B cell (primary cell): Measurements from ENCODE around the gene HTR7. TPM values are rescaled to one million over a fixed set of nuclear protein-coding genes. Genes with fewer than 3 reads are reported as not detected.

Source experiments
- ATAC-seq: fragments of 200-7000 bp; cut with Tn5 transposase; one replicate; pipeline ENCODE4 v1.10.0; 2021; ENCODE audit warnings: low read depth, mild to moderate bottlenecking, moderate number of reproducible peaks, moderate library complexity
- CTCF ChIA-PET: fragments of 350-600 bp; sonication (Branson Sonifier 250); formaldehyde crosslinking; loops from one replicate; lab custom pipeline; 2021; ENCODE audit warnings: antibody characterized with exemption, inconsistent platforms; lab: Charles Lee
- POLR2A ChIA-PET: fragments of 350-600 bp; sonication (Branson Sonifier 250); formaldehyde crosslinking; loops from one replicate; lab custom pipeline; 2021; ENCODE audit warnings: antibody characterized with exemption; lab: Charles Lee
- DNase-seq: peaks from one replicate; pipeline ENCODE4 v3.0.0; 2013
- H2AFZ ChIP-seq: 2 replicates; pipeline ENCODE4 v1.6.1; 2012; ENCODE audit warnings: mild to moderate bottlenecking, low read depth, low read length; ENCODE audit not compliant: insufficient read depth, poor library complexity, severe bottlenecking
- H3K27ac ChIP-seq, 2 donors: 1 replicate in 1 of 2; 2 replicates in 1 of 2; pipeline ENCODE4 v1.5.1; 2012 to 2013; ENCODE audit warnings: low read length in 2 of 2, mild to moderate bottlenecking in 2 of 2, moderate library complexity in 1 of 2
- H3K27me3 ChIP-seq, 4 experiments: fragments of 200-600 bp in 1 of 4; sonication (generic) in 1 of 4; replicated peaks in 1 of 4; 1 replicate in 2 of 4; 2 replicates in 2 of 4; pipeline versions ENCODE4 v1.6.1 to v1.7.0; 2013 to 2016; ENCODE audit warnings: low read length in 3 of 4, mild to moderate bottlenecking in 2 of 4, mixed read lengths in 1 of 4, moderate library complexity in 1 of 4; ENCODE audit not compliant: insufficient read depth in 4 of 4, control insufficient read depth in 3 of 4; ENCODE audit errors: control extremely low read depth in 1 of 4
- H3K36me3 ChIP-seq, 2 experiments: replicated peaks in 1 of 2; 1 replicate in 1 of 2; 2 replicates in 1 of 2; pipeline versions ENCODE4 v1.6.1 to v1.7.1; 2013; ENCODE audit warnings: low read length in 1 of 2; ENCODE audit not compliant: insufficient read depth in 2 of 2, control insufficient read depth in 1 of 2; ENCODE audit errors: control extremely low read depth in 1 of 2, extremely low read depth in 1 of 2
- H3K4me1 ChIP-seq, 2 donors: fragments of 200-600 bp in 1 of 2; sonication (generic) in 1 of 2; 1 replicate in 1 of 2; 2 replicates in 1 of 2; pipeline versions ENCODE4 v1.5.1 to v1.6.1; 2013 to 2017; ENCODE audit warnings: low read length in 2 of 2; ENCODE audit not compliant: control insufficient read depth in 2 of 2, insufficient read depth in 2 of 2
- H3K4me2 ChIP-seq: replicated peaks from 2 replicates; pipeline ENCODE3; 2012; ENCODE audit warnings: mild to moderate bottlenecking, low read depth, low read length; ENCODE audit not compliant: poor library complexity, severe bottlenecking
- H3K4me3 ChIP-seq, 5 experiments: fragments of 200-600 bp in 1 of 5; sonication (generic) in 1 of 5; 1 replicate in 3 of 5; 2 replicates in 2 of 5; pipeline versions ENCODE4 v1.5.1 to v1.7.0; 2011 to 2016; ENCODE audit warnings: low read length in 4 of 5, mild to moderate bottlenecking in 4 of 5, low read depth in 2 of 5, control low read depth in 1 of 5, moderate library complexity in 1 of 5; ENCODE audit not compliant: insufficient read depth in 1 of 5; ENCODE audit errors: control extremely low read depth in 1 of 5, extremely low read depth in 1 of 5
- H3K79me2 ChIP-seq: fragments of 200-600 bp; sonication (generic); one replicate; pipeline ENCODE4 v1.6.0; 2016; ENCODE audit warnings: low read length; ENCODE audit not compliant: control insufficient read depth, insufficient read depth
- H3K9ac ChIP-seq: fragments of 200-600 bp; sonication (generic); 2 replicates; pipeline ENCODE4 v1.6.1; 2017; ENCODE audit warnings: mild to moderate bottlenecking, low read length, moderate library complexity
- H3K9me3 ChIP-seq, 3 donors: one replicate each; pipeline versions ENCODE4 v1.6.1 to v1.7.1; 2013; ENCODE audit warnings: low read length in 2 of 3; ENCODE audit not compliant: control insufficient read depth in 2 of 3, insufficient read depth in 1 of 3; ENCODE audit errors: control extremely low read depth in 1 of 3
- H4K20me1 ChIP-seq: 2 replicates; pipeline ENCODE4 v1.6.0; 2012; ENCODE audit warnings: mild to moderate bottlenecking, low read length; ENCODE audit not compliant: insufficient read depth, control insufficient read depth, poor library complexity, severe bottlenecking
- H3K27ac Mint-ChIP-seq: one replicate; pipeline ENCODE4 v1.8.0; 2021; ENCODE audit warnings: mixed read lengths
- H3K27me3 Mint-ChIP-seq: one replicate; pipeline ENCODE4 v1.8.0; 2021; ENCODE audit warnings: mixed read lengths
- H3K4me1 Mint-ChIP-seq: one replicate; pipeline ENCODE4 v1.8.0; 2021; ENCODE audit warnings: mixed read lengths
- H3K4me3 Mint-ChIP-seq: one replicate; pipeline ENCODE4 v1.8.0; 2021; ENCODE audit warnings: mixed read lengths
- H3K9me3 Mint-ChIP-seq: one replicate; pipeline ENCODE4 v1.8.0; 2022; ENCODE audit warnings: mixed read lengths; ENCODE audit not compliant: insufficient read depth
- CTCF ChIP-seq: fragments of 200-600 bp; IDR thresholded peaks from one replicate; pipeline ENCODE4 v1.8.0; 2022; ENCODE audit warnings: antibody characterized with exemption, mild to moderate bottlenecking
- EZH2 ChIP-seq: IDR thresholded peaks from 2 replicates; pipeline ENCODE4 v1.6.1; 2012; ENCODE audit warnings: borderline replicate concordance, low read depth, mild to moderate bottlenecking, moderate library complexity, low read length; ENCODE audit not compliant: insufficient read depth, poor library complexity, severe bottlenecking
- whole genome bisulfite sequencing: methylation state at CpG from one replicate; pipeline ENCODE4 v1.1.5; 2013; ENCODE audit warnings: missing lambda C conversion rate; ENCODE audit not compliant: insufficient coverage; 5-methylcytosine and 5-hydroxymethylcytosine counted together
- intact Hi-C: fragments of 100-400 bp; cut with micrococcal nuclease; formaldehyde crosslinking; loops from one replicate; pipeline ENCODE4 v1.10.0; 2022
- polyA plus RNA-seq: library from polyadenylated mRNA; depleted of rRNA; stranded (reverse); fragments of >200 nt; gene quantifications from 2 replicates; pipeline ENCODE4 v1.2.3, GENCODE V29; 2012
- total RNA-seq, 2 donors: library from RNA; stranded (reverse); fragments of 120-200 nt in 1 of 2; gene quantifications; 1 replicate in 1 of 2; 2 replicates in 1 of 2; pipeline versions ENCODE4 v1.2.3 to v1.2.4, GENCODE V29; 2013 to 2022

HTR7 gene
- total and polyA plus RNA-seq, 2 donors (not counting 1 experiment from before 2014, with no cell fraction given): 0.03 TPM; not detected in 1

DNA sequence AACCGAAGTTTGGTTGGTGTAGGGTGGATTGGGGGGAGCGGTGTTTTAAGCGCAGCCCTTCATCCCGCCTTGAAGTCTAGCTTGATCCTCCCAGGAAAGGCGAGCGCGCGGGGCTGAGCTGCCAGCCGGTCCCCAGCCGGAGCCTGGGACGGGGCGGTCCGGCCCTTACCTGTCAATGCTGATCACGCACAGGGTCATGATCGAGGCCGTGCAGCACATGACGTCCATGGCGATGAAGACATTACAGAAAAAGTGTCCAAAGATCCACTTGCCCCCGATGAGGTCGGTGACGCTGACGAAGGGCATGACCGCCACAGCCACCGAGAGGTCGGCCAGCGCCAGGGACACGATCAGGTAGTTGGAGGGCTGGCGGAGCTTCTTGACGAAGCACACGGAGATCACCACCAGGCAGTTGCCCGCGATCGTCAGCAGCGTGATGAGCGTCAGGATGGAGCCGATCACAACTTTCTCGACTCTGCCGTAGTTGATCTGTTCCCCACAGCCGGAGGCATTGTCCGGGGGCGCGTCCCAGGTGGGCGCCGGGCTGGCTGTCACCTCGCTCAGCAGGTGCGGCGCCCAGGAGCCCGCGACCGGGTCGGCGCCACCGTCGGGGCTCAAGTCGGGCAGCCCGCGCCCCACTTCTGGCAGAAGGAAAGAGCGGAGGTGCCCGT is 740 bp downstream of the HTR7 start:
- Mint-ChIP-seq H3K4me3 (peak overlapping the region; percentile 96), H3K9me3 (no peaks in the 10 kb centered on the region), H3K27ac (peak overlapping the region; percentile 78), H3K4me1 (peaks cover 13% of the 10 kb centered on the region), H3K27me3 (peaks cover 50% of the 10 kb centered on the region)
- Histone ChIP-seq H3K4me1 (peaks cover 16 to 17% of the 10 kb centered on the region in 2 donors), H4K20me1 (no peaks in the 10 kb centered on the region), H3K4me2 (peak overlapping the region; percentile 96), H3K27ac (no peak overlapping the region), H2AFZ (peak overlapping the region; percentile 79), H3K79me2 (no peaks in the 10 kb centered on the region), H3K4me3 (peak overlapping the region; percentile 15 to 66 (median 62)), H3K27me3 (peaks cover 0 to 44% (median 41%) of the 10 kb centered on the region in 4 experiments), H3K9ac (peak overlapping the region; percentile 67), H3K9me3 (peaks cover 0 to 6% (median 0%) of the 10 kb centered on the region in 3 donors), H3K36me3 (no peaks in the 10 kb centered on the region)
- 17% methylated on average over 59 of the region's 59 CpGs for WGBS
- ChIA-PET POLR2A (no interaction called here), CTCF (interaction anchor here (1.4 to 3.8 kb wide), 4 partner anchors 8 to 23 kb away, joined by 3 to 24 read pairs (median 10); partner anchors contain the start of gene RPP30)
- TF ChIP-seq CTCF (no peak), EZH2 (no peak)
- DNase-seq: no peak
- intact Hi-C loops: no loop called here
- ATAC-seq: peak; percentile 9

- Histone ChIP-seq H3K4me2 (no peak overlapping the region), H3K36me3 (no peaks in the 10 kb centered on the region), H3K79me2 (no peaks in the 10 kb centered on the region), H3K4me1 (peaks cover 16 to 17% of the 10 kb centered on the region in 2 donors), H3K4me3 (no peak overlapping the region), H3K27ac (no peak overlapping the region), H3K9me3 (peaks cover 0 to 9% (median 1%) of the 10 kb centered on the region in 3 donors), H3K9ac (no peak overlapping the region), H4K20me1 (no peaks in the 10 kb centered on the region), H2AFZ (peak overlapping the region; percentile 79), H3K27me3 (peaks cover 0 to 44% (median 41%) of the 10 kb centered on the region in 4 experiments)
- H3K4me1 Mint-ChIP-seq: peaks cover 13% of the 10 kb centered on the region
- peaks cover 4% of the 10 kb centered on the region for H3K9me3 Mint-ChIP-seq
- 100% methylated on average over 1 of the region's 3 CpGs for WGBS
- intact Hi-C loops: no loop called here
- DNase-seq (no peak), ATAC-seq (no peak)
- peak overlapping the region; percentile 74 for H3K4me3 Mint-ChIP-seq
- TF ChIP-seq EZH2 (no peak), CTCF (no peak)
- H3K27ac Mint-ChIP-seq: no peak overlapping the region
- ChIA-PET CTCF (interaction anchor here (1.4 to 3.8 kb wide), 4 partner anchors 9 to 24 kb away, joined by 3 to 24 read pairs (median 10); partner anchors contain the start of gene RPP30), POLR2A (no interaction called here)
- H3K27me3 Mint-ChIP-seq: peaks cover 56% of the 10 kb centered on the region
These were observed 1.6 kb downstream of the HTR7 start for GRCh38 chr10:90856261-90856660.
